Activated naive CD8-positive, alpha-beta T cell (primary cell): ENCODE measurements around the gene PTPN14.

Experiments
- H3K27ac Mint-ChIP-seq: one replicate; pipeline ENCODE4 v1.8.0; 2021; ENCODE audit warnings: mixed read lengths
- H3K27me3 Mint-ChIP-seq: one replicate; pipeline ENCODE4 v1.8.0; 2021; ENCODE audit warnings: mixed read lengths
- H3K36me3 Mint-ChIP-seq: one replicate; pipeline ENCODE4 v1.8.0; 2021; ENCODE audit warnings: mixed read lengths
- H3K4me1 Mint-ChIP-seq: one replicate; pipeline ENCODE4 v1.8.0; 2021; ENCODE audit warnings: low read depth, mixed read lengths
- H3K4me3 Mint-ChIP-seq: one replicate; pipeline ENCODE4 v1.8.0; 2021; ENCODE audit warnings: mild to moderate bottlenecking, mixed read lengths
- H3K9me3 Mint-ChIP-seq: one replicate; pipeline ENCODE4 v1.8.0; 2021; ENCODE audit warnings: low read depth, mixed read lengths

Gene PTPN14

GRCh38 chr1:214352838-214353237, 198.6 kb downstream of the PTPN14 start:
- H3K4me3 Mint-ChIP-seq, result no peak overlapping the region
- no peaks in the 10 kb centered on the region for H3K4me1 Mint-ChIP-seq
- H3K27ac Mint-ChIP-seq, result no peak overlapping the region
- no peaks in the 10 kb centered on the region for H3K27me3 Mint-ChIP-seq
- no peaks in the 10 kb centered on the region for H3K9me3 Mint-ChIP-seq
- H3K36me3 Mint-ChIP-seq, result peaks cover 2% of the 10 kb centered on the region

DNA sequence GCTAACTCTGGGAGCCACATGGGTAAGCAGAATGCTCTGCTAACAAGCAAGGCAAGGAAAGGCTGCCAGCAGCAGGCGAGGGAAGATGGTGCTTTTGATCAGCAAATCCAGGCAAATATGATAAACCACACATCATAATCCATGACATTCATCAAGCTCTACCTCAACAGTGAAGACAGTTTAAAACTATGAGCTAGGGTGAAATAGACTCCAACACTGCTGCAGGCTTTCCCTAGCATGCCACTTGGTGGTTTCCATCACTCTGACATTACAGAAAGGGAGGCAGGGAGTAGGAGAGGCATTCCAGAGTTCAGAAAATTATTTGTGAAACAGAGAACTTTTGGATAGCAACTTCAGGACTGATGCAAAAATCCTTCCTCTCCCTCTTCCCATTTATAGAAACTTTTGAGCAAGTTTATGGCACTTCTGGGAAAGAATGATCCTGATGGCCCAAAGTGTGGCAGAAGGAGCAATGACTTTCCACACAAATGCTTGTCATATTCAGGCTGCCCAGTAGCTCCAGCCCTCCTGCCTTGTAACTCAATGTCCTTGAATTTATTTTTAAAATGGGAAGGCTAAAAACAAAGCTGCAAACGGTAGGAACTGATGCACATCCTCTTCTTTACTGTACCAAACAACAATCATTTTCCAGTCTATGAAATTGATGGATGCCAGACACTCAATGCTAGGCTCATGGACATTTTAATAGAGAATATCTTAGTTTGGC, 199.7 kb downstream of the PTPN14 start:
- Mint-ChIP-seq H3K4me1 (no peaks in the 10 kb centered on the region), H3K9me3 (no peaks in the 10 kb centered on the region), H3K27me3 (no peaks in the 10 kb centered on the region), H3K36me3 (peaks cover 4% of the 10 kb centered on the region), H3K4me3 (no peak overlapping the region), H3K27ac (no peak overlapping the region)

DNA sequence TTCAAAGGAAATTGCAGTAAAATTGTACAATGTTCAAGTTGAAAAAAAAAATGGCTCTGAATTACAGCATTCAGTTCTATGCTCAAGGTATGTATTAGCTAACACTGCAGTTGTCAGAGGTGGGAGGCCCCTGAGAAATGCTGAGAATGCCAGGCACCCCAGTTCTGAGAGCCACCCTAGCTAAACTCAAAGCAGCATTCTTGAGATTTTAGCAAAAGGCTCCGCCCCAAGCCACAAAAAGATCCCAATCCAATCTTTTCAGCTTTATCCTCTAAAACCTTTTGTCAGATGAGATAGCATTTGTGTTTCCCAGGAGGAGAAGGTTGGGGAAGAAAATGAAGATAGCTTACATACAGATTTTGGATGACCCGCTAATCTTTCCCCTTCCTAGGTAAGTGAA, 201.6 kb downstream of the PTPN14 start:
- H3K36me3 Mint-ChIP-seq, result peaks cover 11% of the 10 kb centered on the region
- no peak overlapping the region for H3K4me3 Mint-ChIP-seq
- H3K27ac Mint-ChIP-seq, result no peak overlapping the region
- H3K4me1 Mint-ChIP-seq, result no peaks in the 10 kb centered on the region
- no peaks in the 10 kb centered on the region for H3K27me3 Mint-ChIP-seq
- peaks cover 6% of the 10 kb centered on the region for H3K9me3 Mint-ChIP-seq

DNA sequence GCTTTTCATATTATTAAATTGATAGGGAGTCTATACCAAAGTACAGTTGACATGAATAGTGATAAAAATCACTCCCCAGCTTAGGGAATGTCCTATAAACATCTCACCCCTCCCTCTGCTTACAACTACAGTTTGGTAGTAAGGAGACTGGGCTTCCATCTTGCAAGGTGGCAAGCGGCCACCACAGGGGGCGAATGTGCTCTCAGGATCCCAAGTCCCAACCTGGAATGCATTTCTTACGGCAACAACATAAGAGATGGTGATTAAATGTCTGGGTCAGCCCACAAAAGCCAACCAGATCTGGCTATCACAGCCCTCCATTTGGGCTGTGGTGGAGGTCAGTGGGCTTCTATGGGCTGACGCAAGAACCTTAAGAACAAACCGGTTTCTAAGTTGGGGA, 202.4 kb downstream of the PTPN14 start:
- Mint-ChIP-seq H3K27ac (no peak overlapping the region), H3K27me3 (no peaks in the 10 kb centered on the region), H3K36me3 (peaks cover 19% of the 10 kb centered on the region), H3K4me1 (no peaks in the 10 kb centered on the region), H3K4me3 (no peak overlapping the region), H3K9me3 (peaks cover 11% of the 10 kb centered on the region)

GRCh38 chr1:214344897-214345296, 206.5 kb downstream of the PTPN14 start:
- peaks cover 11% of the 10 kb centered on the region for H3K9me3 Mint-ChIP-seq
- no peaks in the 10 kb centered on the region for H3K4me1 Mint-ChIP-seq
- H3K27me3 Mint-ChIP-seq, result no peaks in the 10 kb centered on the region
- H3K36me3 Mint-ChIP-seq, result peaks cover 37% of the 10 kb centered on the region
- H3K27ac Mint-ChIP-seq, result no peak overlapping the region
- H3K4me3 Mint-ChIP-seq, result no peak overlapping the region

DNA sequence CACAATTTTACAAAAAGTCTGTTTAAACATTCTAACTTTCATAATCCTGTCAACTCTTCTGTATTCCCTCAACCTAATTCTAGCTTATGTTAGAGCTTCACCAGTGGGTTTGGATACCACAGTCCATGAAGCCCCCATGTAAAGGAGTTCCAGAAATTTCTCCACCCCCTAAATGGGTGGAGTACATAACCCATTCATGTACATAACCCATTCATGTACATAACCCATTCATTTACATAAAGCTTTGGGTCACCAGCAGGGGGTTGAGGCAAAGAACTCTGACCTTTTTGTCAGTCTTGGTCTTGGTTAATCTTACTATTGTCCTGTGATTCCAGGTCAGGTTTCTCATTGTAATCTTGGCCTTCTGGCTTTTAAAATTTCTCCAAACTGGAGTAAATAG, 208.9 kb downstream of the PTPN14 start:
- Mint-ChIP-seq H3K9me3 (peaks cover 11% of the 10 kb centered on the region), H3K36me3 (peaks cover 41% of the 10 kb centered on the region), H3K4me3 (no peak overlapping the region), H3K27me3 (no peaks in the 10 kb centered on the region), H3K27ac (no peak overlapping the region), H3K4me1 (no peaks in the 10 kb centered on the region)

- Mint-ChIP-seq H3K27ac (no peak overlapping the region), H3K9me3 (peaks cover 11% of the 10 kb centered on the region), H3K27me3 (no peaks in the 10 kb centered on the region), H3K4me3 (no peak overlapping the region), H3K4me1 (no peaks in the 10 kb centered on the region), H3K36me3 (peaks cover 39% of the 10 kb centered on the region)
Measured at GRCh38 chr1:214341932-214342331, 209.5 kb downstream of the PTPN14 start.

DNA sequence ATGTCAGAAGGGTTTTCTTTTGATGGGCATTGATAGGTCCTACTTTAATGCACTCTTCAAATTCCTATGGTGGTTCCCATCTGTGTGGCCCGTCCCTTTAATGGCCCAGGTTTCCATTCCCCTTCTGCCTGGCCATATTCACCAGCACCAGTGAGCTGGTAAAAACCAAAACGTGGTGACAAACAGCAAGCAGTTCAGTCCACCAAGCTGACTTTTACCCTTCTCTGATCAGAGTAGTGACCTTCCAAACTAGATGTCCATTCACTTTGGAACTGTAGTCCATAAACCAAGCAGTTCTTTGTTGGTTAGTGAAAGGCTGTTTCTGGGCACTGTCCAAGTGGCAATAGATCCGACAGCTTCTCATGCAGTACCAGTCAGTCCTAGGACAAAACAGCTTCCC, 209.9 kb downstream of the PTPN14 start:
- H3K27ac Mint-ChIP-seq, result no peak overlapping the region
- H3K4me1 Mint-ChIP-seq, result no peaks in the 10 kb centered on the region
- peaks cover 39% of the 10 kb centered on the region for H3K36me3 Mint-ChIP-seq
- no peaks in the 10 kb centered on the region for H3K27me3 Mint-ChIP-seq
- H3K4me3 Mint-ChIP-seq, result no peak overlapping the region
- peaks cover 11% of the 10 kb centered on the region for H3K9me3 Mint-ChIP-seq

DNA sequence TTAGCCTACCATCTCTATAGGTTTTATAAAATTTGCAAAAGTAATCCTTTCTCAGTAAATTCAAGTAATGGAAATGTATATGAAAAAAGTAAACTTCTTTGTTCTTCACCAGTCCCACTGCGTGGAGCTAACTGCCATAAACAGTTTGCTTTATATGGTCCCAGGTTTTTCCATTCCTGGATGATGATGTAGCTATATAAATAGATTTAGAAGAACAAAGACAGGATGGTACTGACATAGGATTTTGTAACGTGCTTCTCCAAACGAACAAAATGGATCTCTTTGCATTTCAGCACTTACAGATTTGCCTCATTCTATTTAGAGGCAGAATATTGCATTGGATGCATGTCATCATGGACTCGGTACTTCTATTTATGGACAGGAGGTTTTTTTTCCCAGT, 213.2 kb downstream of the PTPN14 start:
- Mint-ChIP-seq H3K4me3 (no peak overlapping the region), H3K27me3 (no peaks in the 10 kb centered on the region), H3K9me3 (no peaks in the 10 kb centered on the region), H3K36me3 (peaks cover 25% of the 10 kb centered on the region), H3K27ac (no peak overlapping the region), H3K4me1 (no peaks in the 10 kb centered on the region)

GRCh38 chr1:214337511-214337910, 213.9 kb downstream of the PTPN14 start:
- no peak overlapping the region for H3K4me3 Mint-ChIP-seq
- H3K36me3 Mint-ChIP-seq, result peaks cover 25% of the 10 kb centered on the region
- no peak overlapping the region for H3K27ac Mint-ChIP-seq
- no peaks in the 10 kb centered on the region for H3K27me3 Mint-ChIP-seq
- H3K4me1 Mint-ChIP-seq, result no peaks in the 10 kb centered on the region
- no peaks in the 10 kb centered on the region for H3K9me3 Mint-ChIP-seq

DNA sequence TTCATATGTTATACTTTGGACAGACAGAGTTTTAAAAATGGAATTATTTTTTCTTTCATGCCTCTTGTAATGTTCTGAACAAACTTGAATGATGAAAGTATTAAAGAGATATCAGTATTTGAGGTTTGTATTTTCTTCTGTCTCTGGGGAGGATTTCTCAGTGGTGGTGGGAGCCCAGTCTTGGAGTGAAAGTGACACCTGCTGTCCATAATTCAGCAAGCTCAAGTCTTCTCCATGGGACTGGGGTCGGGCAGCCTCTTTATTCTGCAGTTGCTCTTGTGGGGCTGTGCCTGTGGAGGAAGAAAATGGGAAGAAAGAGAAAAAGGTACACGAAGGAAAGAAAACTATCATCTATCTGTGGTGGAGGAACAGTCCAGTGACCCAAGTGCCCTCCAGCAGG, 214.4 kb downstream of the PTPN14 start:
- Mint-ChIP-seq H3K27me3 (no peaks in the 10 kb centered on the region), H3K4me1 (no peaks in the 10 kb centered on the region), H3K9me3 (no peaks in the 10 kb centered on the region), H3K36me3 (peaks cover 21% of the 10 kb centered on the region), H3K4me3 (no peak overlapping the region), H3K27ac (no peak overlapping the region)

DNA sequence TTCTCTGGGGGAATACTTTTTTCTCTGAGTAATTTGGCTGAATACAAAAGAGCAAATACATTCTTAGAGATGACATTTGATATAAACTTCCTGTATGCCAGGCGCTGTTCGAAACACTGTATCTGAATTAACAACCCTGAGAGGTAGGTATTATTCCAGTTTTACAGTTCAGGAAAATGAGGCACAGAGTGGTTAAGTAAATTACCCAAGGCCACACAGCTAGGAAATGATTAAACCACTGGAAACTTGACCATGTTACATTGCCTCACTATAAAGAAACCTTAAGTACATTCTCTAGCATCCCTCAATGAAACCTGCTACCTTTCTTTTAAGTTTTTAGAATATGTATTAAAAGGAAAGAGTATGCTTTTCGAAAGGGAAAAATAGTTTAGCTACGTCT, 215.8 kb downstream of the PTPN14 start:
- H3K36me3 Mint-ChIP-seq, result peaks cover 16% of the 10 kb centered on the region
- H3K27ac Mint-ChIP-seq, result no peak overlapping the region

DNA sequence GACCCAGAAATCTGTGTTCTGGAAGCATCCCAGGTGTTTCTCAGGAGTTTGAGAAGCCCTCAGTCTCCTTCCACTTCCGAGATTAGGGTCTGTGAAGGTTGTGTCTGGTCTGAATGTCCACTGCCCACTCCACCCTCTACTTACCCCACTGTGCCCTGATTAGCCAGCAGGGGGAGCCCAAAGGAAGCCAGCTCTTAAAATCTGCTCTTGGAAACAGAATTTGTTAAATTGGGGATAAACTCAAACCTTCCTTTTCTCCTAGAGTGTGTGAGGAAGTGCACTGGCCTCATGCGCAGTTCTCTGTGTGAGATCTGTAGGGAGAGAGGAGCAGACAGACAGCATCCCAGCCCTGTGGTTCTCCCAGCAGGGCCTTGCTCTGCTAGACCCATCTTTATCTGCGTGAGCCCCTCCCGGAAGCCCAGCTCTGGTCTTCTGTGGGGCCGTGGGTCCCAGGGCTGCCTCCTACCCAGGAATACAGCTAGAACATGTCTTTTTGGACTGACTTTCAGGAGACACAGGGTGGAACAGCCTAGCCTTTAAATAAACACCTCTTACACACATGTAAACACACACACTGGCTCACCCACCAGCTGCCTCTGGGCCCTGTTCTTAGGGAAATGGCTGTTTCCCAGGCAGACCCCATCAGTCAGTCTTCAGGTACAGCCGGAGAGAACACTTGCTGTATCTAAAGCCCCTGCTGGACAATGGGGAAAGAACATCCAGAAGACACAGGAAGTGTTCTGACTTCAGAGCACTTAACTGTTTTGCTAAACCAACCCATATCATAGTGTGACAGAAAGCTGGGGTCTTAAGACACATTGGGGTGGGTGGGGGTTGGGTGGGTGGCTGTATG, 218.2 kb downstream of the PTPN14 start:
- no peaks in the 10 kb centered on the region for H3K4me1 Mint-ChIP-seq
- H3K27ac Mint-ChIP-seq, result no peak overlapping the region
- peaks cover 8% of the 10 kb centered on the region for H3K36me3 Mint-ChIP-seq

More for the DNA sequence above, 215.8 kb downstream of the PTPN14 start:
- Mint-ChIP-seq H3K27me3 (no peaks in the 10 kb centered on the region), H3K4me1 (no peaks in the 10 kb centered on the region), H3K9me3 (no peaks in the 10 kb centered on the region), H3K4me3 (no peak overlapping the region)

DNA sequence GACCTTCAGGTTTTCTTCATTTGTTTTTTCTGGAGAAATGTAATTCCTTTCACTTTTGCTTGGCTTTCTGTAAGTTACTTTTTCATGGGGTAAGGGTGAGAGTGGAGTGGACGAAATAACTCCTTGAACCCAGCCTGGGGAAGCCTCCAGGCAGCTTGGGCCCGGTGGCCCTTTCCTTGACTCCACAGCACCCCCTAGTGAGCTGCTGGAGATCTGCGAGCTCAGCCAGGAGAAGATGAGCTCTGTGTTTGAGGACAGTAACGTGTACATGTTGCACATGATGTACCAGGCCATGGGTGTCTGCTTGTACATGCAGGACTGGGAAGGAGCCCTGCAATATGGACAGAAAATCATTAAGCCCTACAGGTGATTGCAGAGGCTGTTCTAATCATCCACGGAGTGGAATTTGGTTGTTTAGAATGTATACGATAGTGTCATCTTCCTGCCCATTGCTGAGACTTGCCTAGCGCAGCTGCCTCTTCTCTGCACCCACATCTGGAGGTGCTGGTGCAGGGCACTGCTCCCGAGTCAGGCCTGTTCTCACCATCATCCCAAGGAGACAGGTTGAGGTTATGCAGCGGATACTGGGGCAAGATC, 219.5 kb downstream of the PTPN14 start:
- Mint-ChIP-seq H3K27me3 (no peaks in the 10 kb centered on the region), H3K4me1 (peaks cover 4% of the 10 kb centered on the region), H3K27ac (no peak overlapping the region), H3K9me3 (no peaks in the 10 kb centered on the region), H3K4me3 (no peak overlapping the region), H3K36me3 (peaks cover 8% of the 10 kb centered on the region)

More for the DNA sequence above, 218.2 kb downstream of the PTPN14 start:
- H3K4me3 Mint-ChIP-seq, result no peak overlapping the region
- no peaks in the 10 kb centered on the region for H3K9me3 Mint-ChIP-seq
- H3K27me3 Mint-ChIP-seq, result no peaks in the 10 kb centered on the region

DNA sequence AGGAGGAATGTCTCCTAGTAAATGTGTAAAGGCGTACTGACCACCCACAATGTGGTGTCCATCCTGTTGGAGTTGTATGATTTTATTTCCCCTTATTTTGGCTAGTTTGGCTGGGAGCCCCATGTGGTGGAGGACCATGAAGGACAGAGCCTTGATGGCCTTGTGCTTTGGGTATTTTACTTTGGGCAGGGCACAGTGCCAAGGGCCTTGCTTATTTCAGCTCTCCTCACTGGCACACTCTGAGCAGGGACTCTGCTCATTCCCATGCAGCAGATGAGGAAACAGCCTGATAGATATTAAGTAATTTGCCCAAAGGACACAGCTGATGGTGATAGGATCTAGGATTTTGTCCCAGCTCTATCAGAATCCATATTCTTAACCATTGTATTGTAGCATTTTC, 220.2 kb downstream of the PTPN14 start:
- no peak overlapping the region for H3K4me3 Mint-ChIP-seq
- H3K4me1 Mint-ChIP-seq, result peaks cover 4% of the 10 kb centered on the region
- no peaks in the 10 kb centered on the region for H3K9me3 Mint-ChIP-seq
- peaks cover 8% of the 10 kb centered on the region for H3K36me3 Mint-ChIP-seq
- no peak overlapping the region for H3K27ac Mint-ChIP-seq
- no peaks in the 10 kb centered on the region for H3K27me3 Mint-ChIP-seq
